HG03139 (cell line): ENCODE results near the gene PTPRD.

Experiments used
- ATAC-seq: cut with Tn5 transposase; IDR thresholded peaks from one replicate; pipeline ENCODE4 v1.9.1; 2021; ENCODE audit not compliant: unreplicated experiment

The PTPRD gene

GRCh38 chr9:10272830-10273229 lies 340.0 kb downstream of the PTPRD start:
- no peak for ATAC-seq

DNA sequence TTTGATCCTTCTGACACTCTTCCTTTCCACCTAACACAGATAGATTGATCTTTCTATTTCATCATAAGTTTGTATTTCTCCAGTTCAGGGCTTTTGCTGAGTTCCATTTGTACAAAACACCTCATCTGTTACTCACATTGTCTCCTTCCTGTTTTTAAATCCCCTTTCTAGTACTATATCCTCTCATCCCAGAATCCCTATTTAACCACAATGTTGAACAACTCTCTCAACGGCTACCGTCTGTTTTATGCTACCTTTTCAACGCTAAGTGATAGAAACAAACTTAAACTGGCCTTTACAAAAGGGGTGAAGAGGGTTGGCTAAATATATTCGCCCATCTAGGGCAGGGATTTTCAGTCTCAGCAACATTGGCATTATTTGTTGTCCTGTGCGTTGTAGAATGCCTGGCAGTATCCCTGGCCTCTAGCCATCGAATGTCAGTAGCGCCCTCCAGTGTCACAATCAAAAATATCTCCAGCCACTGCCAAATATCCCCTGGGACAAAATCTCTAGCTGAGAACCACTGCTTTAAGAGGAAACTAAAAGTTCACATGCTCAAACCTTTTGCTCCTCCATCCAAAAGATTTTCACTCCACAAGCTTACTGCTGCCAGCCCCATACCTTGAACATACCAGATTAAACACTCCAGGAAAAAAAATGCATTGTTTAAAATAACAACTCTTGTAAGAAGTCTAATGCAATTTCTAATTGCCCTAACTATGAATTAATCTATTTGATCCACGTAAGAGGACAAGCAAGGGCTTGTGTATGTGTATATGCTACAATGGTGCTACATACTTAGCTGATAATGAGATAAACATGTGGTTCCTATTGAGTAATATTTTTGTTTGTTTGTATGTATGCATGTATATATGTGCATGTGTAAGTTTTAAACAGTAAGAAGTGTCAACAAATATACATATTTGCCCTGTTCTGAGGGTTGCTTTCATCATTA lies 344.0 kb downstream of the PTPRD start:
- ATAC-seq = no peak

DNA sequence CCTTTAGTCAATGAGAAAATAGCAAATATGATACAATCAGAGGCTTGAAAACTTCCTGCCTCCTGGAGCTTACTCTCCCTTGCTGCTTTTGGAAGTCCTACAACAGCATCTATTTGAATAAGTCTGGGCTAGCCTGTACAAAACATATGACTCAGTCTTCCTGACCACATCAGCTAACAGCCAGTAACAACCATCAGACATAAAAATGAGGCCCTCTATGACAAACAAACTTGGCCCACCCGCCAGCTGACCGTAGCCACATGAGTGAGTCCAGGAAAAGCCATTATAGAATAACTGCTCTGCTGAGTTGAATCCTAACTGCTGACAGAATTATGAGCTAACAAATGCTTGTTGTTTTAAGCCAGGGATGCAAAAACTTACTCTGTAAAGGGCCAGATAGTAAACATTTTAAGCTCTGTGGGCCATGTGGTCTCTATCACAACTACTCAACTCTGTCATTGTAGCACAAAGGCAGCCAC lies 347.6 kb downstream of the PTPRD start:
- no peak for ATAC-seq

GRCh38 chr9:10260501-10260900 lies 352.3 kb downstream of the PTPRD start:
- ATAC-seq = no peak

- no peak for ATAC-seq
These were observed 353.1 kb downstream of the PTPRD start for GRCh38 chr9:10259668-10260067.

DNA sequence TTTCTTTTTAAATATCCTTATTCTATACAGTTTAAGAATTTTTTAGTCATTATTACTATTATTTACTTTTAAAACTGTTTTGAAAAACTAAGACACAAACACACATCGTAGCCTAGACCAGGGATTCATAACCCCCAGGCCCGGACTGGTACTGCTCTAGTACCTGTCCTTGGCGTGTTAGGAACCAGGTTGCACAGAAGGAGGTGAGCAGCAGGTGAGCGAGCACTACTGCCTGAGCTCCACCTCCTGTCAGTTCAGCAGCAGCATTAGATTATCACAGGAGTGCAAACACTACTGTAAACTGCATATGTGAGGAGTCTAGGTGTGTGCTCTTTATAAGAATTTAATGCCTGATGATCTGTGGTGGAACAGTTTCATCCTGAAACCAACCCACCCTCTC lies 357.0 kb downstream of the PTPRD start:
- ATAC-seq = no peak

DNA sequence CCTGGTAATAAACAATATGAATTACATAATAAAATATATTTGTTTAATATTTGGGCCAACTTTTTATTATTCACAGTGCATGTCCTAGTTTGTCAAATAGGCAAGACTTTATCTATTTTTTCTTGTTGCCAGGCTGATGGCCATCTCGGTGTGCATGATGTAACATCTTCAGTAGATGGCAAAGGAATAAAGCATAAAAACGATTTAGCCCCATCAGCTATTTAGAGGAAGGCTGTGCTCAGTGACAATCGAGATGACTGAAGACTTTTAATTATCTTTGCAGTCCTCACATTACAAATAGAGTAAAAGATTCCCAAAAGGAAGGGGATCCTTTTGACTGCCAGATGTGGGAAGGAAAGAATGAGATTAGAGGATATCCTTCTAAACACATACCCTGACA lies 358.5 kb downstream of the PTPRD start:
- no peak for ATAC-seq

DNA sequence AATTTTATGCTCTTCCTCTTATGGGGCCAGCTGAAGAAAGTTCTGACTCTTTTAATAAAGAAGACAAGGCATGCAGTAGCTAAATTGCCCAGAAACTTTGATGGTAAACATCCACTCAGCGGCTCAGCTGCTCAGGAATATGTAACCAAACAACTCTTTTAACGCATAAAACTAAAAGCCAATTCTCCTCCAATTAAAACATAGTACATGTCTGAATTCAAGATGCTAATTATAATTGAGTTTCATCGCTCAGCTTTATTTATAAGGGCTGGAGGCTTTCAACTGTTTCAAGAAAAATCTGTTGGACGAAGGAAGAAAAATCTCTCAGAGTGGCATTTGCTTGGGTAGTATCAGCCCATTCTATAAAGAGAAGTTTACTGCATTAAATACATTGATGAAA lies 359.5 kb downstream of the PTPRD start:
- ATAC-seq = no peak

DNA sequence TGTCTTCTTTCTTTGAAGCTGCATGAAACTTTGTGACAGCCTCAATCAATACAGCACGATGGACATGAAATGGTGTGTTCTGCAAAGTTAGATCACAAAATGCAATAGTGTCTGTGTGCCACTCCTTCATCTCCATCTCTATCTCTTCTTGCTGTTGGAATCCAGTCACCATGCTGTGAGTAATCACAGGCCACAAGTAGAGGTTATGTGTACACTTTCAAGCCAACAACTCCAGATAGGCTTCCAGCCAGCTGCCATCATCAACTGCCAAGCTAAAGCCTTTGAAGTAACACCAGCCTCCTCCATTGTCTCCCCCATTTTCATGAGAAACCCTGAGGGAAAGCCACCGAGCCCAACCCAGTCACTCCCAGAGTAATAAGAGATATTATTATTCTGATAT lies 360.6 kb downstream of the PTPRD start:
- no peak for ATAC-seq

DNA sequence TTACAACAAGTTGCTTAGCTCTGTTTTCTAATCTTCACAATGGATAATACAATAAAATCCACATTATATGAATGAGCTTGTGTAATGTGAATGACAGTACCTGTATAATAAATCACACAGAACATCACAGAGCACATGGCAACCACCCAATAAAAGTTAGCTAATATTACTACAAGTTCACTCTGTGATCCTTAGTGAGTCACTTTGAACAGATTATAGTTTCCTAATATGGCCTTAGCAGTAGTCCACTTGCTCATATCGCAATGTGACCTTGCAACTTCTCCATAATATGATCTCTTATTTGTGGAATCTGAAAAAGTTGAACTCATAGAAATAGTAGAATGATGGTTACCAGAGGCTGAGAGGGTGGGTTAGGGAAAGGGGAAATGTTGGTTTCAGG lies 361.3 kb downstream of the PTPRD start:
- ATAC-seq = no peak

- ATAC-seq = no peak
These were observed 362.6 kb downstream of the PTPRD start for GRCh38 chr9:10250219-10250618.

- no peak for ATAC-seq
These were observed 363.9 kb downstream of the PTPRD start for GRCh38 chr9:10248890-10249289.

DNA sequence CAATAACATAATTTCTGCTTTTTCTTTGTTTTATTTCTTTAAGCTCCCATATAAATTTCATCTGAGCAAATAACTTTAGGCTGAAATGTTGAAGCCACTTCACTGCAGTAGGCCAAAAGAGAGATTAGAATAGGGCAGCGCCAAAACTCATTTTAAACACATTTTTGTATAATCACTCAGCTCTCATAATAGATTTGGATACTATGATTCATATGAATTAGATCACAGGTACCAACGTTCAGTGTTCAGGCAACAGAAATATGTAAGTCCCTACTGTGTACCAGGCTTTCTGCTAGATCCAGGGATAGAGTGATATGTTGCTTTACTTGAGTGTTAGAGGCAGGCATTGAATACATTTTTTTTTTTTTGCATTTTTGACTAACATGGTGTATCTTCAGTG lies 370.5 kb downstream of the PTPRD start:
- no peak for ATAC-seq

DNA sequence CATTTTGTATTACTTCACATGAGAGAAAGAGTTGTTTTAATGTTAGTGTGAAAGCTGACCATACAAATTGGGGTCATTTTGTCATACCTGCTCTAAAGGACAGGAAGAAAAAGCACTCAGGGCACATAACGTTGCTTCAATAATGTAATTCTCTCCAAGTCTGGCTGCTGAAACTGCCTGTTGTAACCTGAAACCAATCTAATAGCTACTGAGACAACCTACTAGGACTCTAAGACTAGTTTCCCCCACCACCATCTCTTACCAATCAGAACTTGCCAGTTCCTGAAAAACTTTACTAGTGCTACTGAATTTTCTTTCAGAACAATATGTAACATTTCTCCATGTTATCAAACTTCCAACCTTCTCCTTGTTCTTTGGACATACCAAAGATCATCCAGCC lies 374.7 kb downstream of the PTPRD start:
- ATAC-seq = no peak

DNA sequence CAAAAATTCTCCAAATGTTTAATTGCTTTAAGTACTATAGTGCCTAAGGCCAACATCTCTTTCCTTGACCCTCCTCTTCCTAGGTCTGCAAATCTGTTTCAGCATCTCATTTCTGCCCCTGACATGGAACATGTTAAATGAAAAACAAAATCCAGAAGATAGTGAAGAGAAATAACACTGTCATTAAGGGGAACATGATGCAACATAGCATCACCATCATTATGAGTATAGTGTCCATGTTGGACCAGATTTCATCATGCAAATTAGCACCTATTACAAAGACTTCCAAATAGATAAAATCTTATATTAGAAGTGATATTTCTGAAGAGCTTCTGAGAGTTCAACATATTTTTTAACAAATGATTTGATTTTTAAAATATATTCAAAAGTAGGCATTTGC lies 375.2 kb downstream of the PTPRD start:
- no peak for ATAC-seq

GRCh38 chr9:10236161-10236560 lies 376.6 kb downstream of the PTPRD start:
- no peak for ATAC-seq

GRCh38 chr9:10235376-10235775 lies 377.4 kb downstream of the PTPRD start:
- ATAC-seq = no peak

- no peak for ATAC-seq
These were observed 380.4 kb downstream of the PTPRD start for GRCh38 chr9:10232352-10232930.

DNA sequence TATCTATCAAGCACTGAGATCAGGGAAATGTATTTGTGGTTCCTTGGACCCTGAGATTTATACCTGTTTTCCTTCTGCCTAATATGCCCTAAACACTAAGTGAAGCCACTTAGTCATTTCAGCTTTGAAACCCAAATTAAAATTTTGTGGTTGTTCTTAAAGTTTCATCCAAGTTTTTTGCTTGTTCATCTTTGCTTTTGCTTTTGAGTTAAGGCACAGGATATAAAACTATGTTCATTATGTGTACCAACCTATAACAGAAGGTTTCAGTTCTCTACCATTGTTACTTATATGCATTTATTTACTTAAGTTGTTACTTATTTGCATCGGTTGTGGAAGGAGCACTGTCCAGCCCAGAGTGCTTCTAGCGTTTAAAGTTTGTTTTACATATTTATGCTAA lies 382.3 kb downstream of the PTPRD start:
- ATAC-seq = no peak

DNA sequence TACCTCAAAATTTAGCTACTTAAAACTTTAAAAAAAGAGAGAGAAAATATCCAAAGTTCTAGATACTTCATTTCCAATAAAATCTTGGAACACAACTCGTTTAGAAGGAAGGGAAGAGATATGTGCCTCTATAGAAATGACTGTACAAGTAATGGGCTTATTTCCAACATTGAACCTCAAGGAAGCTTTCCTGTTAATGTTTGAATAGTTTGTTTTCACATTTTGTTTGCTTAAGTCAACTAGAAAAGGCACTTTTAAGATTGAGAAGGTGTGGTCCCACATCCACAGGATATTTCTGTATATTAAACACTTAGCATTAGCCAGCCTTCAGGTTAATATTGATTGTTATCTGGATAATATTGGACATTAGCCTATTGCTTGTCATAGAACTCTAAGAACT lies 384.7 kb downstream of the PTPRD start:
- no peak for ATAC-seq

GRCh38 chr9:10226996-10227395 lies 385.8 kb downstream of the PTPRD start:
- ATAC-seq = no peak

- ATAC-seq = no peak
These were observed 400.1 kb downstream of the PTPRD start for GRCh38 chr9:10212702-10213101.
